HL-60 (cell line): ENCODE results near the gene CCDC182.

ENCODE experiments used
- DNase-seq, 2 experiments: peaks; one replicate each; pipeline ENCODE4 v3.0.0-alpha.2; 2010 to 2020; ENCODE audit warnings: low read depth in 1 of 2, low spot score in 1 of 2
- H3K27ac ChIP-seq: fragments of 250-450 bp; sonication (Bioruptor Pico); replicated peaks from 2 replicates; pipeline ENCODE4 v1.5.1; 2020; ENCODE audit warnings: mild to moderate bottlenecking, moderate library complexity
- H3K27me3 ChIP-seq: fragments of 250-450 bp; sonication (Bioruptor Pico); 2 replicates; pipeline ENCODE4 v1.5.1; 2021; ENCODE audit warnings: mild to moderate bottlenecking, moderate library complexity; ENCODE audit not compliant: insufficient read depth, poor library complexity, severe bottlenecking
- H3K4me3 ChIP-seq: replicated peaks from 2 replicates; pipeline ENCODE4 v1.5.1; 2011; ENCODE audit warnings: mild to moderate bottlenecking, control low read depth, low read length; ENCODE audit not compliant: insufficient read depth
- GABPA ChIP-seq: IDR thresholded peaks from 2 replicates; pipeline ENCODE4 v1.6.1; 2012; ENCODE audit warnings: low read depth
- POLR2AphosphoS5 ChIP-seq: IDR thresholded peaks from 2 replicates; pipeline ENCODE4 v1.6.1; 2012; ENCODE audit warnings: low read depth
- REST ChIP-seq: IDR thresholded peaks from 2 replicates; pipeline ENCODE4 v1.6.1; 2012; ENCODE audit warnings: low read depth; ENCODE audit not compliant: insufficient replicate concordance
- SPI1 ChIP-seq: IDR thresholded peaks from 2 replicates; pipeline ENCODE4 v1.6.1; 2012; ENCODE audit warnings: low read depth, mild to moderate bottlenecking, borderline replicate concordance
- TF ChIP-seq, protein P1 (sequence below): IDR thresholded peaks from one replicate; pipeline ENCODE4 v1.5.1; 2011; ENCODE audit warnings: low read length, control low read depth, inconsistent platforms; ENCODE audit not compliant: insufficient read depth

CCDC182 gene

GRCh38 chr17:57774872-57775271 is 29.8 kb upstream of the CCDC182 start:
- Histone ChIP-seq H3K4me3 (no peak overlapping the region), H3K27me3 (peaks cover 3% of the 10 kb centered on the region), H3K27ac (no peak overlapping the region)
- DNase-seq, result no peak
- TF ChIP-seq POLR2AphosphoS5 (no peak), SPI1 (no peak), REST (no peak), GABPA (no peak)
- TF ChIP-seq, protein P1, sequence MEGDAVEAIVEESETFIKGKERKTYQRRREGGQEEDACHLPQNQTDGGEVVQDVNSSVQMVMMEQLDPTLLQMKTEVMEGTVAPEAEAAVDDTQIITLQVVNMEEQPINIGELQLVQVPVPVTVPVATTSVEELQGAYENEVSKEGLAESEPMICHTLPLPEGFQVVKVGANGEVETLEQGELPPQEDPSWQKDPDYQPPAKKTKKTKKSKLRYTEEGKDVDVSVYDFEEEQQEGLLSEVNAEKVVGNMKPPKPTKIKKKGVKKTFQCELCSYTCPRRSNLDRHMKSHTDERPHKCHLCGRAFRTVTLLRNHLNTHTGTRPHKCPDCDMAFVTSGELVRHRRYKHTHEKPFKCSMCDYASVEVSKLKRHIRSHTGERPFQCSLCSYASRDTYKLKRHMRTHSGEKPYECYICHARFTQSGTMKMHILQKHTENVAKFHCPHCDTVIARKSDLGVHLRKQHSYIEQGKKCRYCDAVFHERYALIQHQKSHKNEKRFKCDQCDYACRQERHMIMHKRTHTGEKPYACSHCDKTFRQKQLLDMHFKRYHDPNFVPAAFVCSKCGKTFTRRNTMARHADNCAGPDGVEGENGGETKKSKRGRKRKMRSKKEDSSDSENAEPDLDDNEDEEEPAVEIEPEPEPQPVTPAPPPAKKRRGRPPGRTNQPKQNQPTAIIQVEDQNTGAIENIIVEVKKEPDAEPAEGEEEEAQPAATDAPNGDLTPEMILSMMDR, result no peak

GRCh38 chr17:57773557-57773956 is 28.5 kb upstream of the CCDC182 start:
- H3K27ac ChIP-seq, result no peak overlapping the region
- TF ChIP-seq SPI1, result no peak
- TF ChIP-seq POLR2AphosphoS5, result no peak
- no peak for TF ChIP-seq GABPA
- TF ChIP-seq, protein P1, result no peak
- no peak for TF ChIP-seq REST
- H3K27me3 ChIP-seq, result peaks cover 3% of the 10 kb centered on the region
- no peak overlapping the region for H3K4me3 ChIP-seq
- no peak for DNase-seq

DNA sequence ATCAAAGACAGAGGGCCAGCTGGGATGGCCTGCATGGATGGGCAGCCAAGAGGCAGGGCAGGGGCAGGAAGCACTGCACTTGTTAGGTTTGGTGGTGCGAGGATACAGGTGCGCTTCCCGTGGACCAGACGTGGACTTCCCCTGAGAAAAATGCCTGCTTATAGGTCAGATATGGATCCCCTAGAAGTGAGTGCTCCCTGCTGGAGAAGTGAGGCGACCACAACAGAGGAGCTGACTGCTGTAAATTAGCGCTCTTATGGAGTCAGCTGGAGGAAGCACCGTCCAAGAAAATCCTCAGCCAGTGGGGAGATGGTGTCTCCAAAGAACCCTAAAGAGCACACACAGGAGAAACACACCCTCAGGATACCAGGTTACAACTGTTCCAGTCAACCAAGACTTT is 27.7 kb upstream of the CCDC182 start:
- Histone ChIP-seq H3K4me3 (no peak overlapping the region), H3K27me3 (peaks cover 3% of the 10 kb centered on the region), H3K27ac (no peak overlapping the region)
- TF ChIP-seq POLR2AphosphoS5 (no peak), GABPA (no peak), SPI1 (no peak), REST (no peak)
- TF ChIP-seq, protein P1, result no peak
- DNase-seq, result no peak
